Ovary (tissue), 3 donors: ENCODE data around the gene TACR2.

Source experiments
- CTCF ChIP-seq, 3 donors: fragments of 450-650 bp in 2 of 3; fragments of 200-600 bp in 1 of 3; IDR thresholded peaks; one replicate each; pipeline versions ENCODE4 v1.5.1 to v1.8.0; 2016 to 2022; ENCODE audit warnings: antibody characterized with exemption in 3 of 3, mild to moderate bottlenecking in 1 of 3
- EP300 ChIP-seq: sonication (generic); formaldehyde crosslinking; IDR thresholded peaks from one replicate; pipeline ENCODE4 v1.6.1; 2017; ENCODE audit warnings: antibody characterized with exemption
- POLR2A ChIP-seq: fragments of 450-650 bp; IDR thresholded peaks from one replicate; pipeline ENCODE4 v1.6.1; 2017; ENCODE audit warnings: antibody characterized with exemption, mild to moderate bottlenecking, moderate library complexity
- donor health status: DM: no; HTN: no; CAD: no.

GRCh38 chr10:69362471-69362954 lies 54.2 kb downstream of the TACR2 start:
- TF ChIP-seq CTCF (IDR thresholded peaks at IDR 0.05) (no peak), EP300 (no peak), POLR2A (no peak)
